HG02884 (cell line): ENCODE measurements around the gene SH3D19.
"Not testable (repeated sequence)": the region's sequence is repeated elsewhere in the genome, so short reads cannot be mapped to it uniquely, and the experiment has no call there.

ENCODE experiments used
- ATAC-seq: cut with Tn5 transposase; IDR thresholded peaks from one replicate; pipeline ENCODE4 v1.9.1; 2021; ENCODE audit warnings: mild to moderate bottlenecking, moderate library complexity; ENCODE audit not compliant: unreplicated experiment

Gene SH3D19

GRCh38 chr4:151235373-151235772 lies 90.0 kb downstream of the SH3D19 start:
- ATAC-seq, result not testable (repeated sequence)

DNA sequence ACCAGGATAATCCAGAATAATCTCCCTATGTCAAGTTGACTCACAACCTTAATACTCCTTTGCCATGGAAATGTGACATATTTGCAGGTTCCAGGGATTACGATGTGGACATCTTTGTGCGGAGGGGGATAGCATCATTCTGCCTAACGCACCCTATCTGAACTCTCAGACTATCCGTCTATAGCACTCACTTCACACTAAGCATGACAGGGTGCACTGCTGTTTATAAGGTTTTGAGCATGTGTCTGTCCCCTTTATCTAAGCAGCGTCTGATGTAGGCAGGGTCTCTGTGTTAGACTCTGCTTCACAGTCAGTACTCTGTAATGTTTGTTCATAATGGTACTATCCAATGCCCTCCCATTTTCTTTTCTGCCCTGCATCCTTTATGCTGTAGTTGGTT lies 91.8 kb downstream of the SH3D19 start:
- ATAC-seq, result no peak

- ATAC-seq, result no peak
These were observed 93.3 kb downstream of the SH3D19 start for GRCh38 chr4:151231915-151232595.

DNA sequence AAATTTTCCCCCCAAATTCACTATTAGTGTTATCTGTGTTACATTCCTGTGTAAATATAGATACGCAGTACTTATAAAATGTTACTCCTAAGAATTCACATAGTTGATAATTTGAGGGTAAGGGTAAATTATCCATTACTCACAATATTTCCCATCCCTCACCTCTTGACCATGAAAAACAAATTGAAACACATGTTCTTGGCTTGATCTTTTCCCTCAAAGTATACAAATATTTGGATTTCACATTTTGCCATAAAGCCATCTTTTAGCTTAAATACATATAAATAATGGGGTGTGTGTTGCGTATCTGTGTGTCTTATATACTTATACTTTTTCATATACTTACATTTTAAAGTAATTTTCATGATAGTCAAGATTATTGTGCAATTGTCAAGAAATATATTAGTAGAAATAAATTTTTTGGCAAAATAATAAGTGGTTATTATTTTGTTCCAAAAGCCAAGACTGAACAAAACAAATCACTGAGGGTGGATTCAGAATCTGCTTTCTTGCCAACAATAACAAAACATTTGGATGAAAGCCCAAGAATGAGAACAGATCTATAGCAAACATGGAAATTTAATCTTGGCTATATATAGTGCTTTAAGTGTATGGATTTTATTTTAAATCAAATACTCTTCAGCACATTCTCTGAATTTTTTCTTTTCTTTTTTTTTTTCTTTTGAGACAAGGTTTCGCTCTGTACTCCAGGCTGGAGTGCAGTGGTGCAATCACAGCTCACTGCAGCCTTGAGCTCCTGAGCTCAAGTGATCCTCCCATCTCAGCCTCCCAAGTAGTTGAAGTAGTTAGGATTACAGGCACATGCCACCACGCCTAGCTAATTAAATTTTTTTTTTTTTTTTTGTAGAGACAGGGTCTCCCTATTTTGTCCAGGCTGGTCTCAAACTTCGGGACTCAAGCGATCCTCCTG lies 97.0 kb downstream of the SH3D19 start:
- ATAC-seq, result no peak

- ATAC-seq, result no peak
These were observed 97.7 kb downstream of the SH3D19 start for GRCh38 chr4:151227731-151228130.

DNA sequence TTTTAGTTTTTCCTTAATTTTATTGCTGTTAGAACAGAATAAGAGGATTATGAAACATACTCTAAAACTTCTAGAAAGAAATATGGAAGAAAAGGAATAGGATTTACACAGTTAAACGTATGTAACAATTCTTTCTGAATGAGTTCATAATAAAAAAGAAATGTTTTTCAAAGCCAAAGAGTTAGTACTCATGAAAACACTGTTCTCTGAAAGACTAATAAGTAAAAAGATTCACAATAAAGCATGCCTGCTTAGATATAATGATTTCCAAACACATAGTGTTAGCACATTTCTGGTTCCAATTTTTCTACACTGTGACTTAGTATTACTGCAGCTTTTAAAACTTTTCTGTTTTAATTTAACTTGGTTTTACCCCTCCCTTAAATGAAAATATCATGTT lies 98.2 kb downstream of the SH3D19 start:
- no peak for ATAC-seq

- ATAC-seq, result no peak
These were observed 99.1 kb downstream of the SH3D19 start for GRCh38 chr4:151226004-151226932.

DNA sequence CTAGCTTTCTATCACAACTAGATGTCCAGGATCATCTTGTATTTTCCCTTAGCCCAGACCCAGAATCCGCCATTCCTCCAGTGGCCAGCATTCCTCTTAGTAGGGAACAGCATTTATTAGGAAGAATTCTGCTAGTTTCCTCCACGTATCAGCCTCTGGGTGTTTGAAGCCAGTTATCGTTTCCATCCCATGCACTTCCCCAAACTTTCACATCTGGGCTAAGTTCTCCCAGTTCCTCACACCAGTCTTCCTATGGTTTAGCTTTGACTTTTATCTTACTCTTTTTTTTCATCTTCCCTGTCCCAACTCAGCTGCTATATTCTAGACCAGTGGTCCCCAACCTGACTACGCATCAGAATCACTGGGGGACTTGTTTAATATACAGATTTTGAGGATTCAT lies 101.9 kb downstream of the SH3D19 start:
- ATAC-seq, result no peak

DNA sequence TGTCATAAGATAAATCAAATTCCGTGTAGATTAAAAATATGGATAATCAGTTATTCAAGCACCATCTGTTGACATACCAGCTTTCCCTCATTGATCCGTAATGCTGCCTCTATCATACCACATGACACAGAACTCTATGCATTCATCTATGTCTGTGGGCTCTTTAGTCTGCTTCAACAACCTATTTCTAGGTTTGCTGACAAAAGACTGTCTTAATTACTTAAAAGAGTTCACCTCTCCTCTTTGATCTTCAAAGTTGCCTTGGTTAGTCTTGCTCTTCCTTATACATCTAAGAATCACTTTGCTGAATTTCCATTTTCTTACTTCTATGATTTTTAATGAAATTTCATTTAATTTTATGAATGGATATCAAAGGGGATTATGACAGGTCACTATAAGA lies 105.5 kb downstream of the SH3D19 start:
- ATAC-seq, result no peak

DNA sequence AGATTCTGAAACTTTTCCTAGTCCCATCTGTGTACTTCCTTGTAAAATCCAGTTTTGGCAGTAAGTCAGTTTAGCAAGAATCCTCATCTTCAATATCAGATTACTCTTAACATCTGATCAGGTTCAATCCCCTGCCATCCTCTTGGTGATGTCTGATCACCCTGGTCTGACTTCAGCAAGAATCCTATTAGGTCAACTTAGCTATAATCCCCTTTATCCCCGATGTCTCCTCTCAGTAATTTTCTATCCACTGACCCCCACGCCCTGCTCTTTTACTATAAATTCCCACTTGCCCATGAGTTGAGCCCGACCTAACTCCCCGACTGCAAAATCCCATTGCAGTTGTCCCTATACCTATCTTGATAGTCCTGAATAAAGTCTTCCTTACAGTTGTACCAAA lies 106.3 kb downstream of the SH3D19 start:
- no peak for ATAC-seq

DNA sequence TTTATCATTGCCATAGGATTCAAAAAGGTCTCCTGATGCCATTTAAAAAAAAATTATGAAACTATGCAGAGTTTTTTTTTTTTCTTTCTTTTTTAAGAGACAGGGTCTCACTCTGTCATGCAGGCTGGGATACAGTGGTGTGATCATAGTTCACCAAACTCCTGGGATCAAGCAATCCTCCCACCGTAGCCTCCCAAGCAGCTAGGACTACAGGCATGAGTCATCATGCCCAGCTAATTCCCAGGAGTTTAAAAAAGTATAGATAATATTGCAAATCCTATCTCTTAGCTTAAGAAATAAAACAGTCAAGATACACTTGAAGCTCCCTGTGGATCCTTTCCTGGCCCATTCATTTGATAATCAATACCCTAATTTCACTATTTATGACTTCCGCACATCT lies 107.1 kb downstream of the SH3D19 start:
- no peak for ATAC-seq

GRCh38 chr4:151217326-151217725 lies 108.1 kb downstream of the SH3D19 start:
- no peak for ATAC-seq

DNA sequence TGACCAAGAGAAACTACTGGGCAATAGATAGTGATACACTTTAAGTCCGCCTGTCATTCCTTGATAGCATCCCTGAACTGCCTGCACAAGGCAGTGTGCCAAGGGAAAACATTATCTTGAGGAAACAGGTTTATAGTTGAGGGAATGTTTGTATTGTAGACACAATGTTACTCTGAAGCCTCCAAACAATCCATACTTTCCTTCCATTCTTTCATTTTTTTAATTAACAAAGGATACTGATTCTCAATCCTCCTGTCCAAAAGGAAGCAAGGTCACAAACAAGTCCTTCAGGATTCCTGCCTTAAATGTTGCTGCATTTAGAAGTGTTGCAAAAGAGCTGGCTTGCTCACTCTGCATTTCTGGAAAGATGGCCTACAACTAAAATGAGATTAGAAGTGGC lies 110.1 kb downstream of the SH3D19 start:
- no peak for ATAC-seq

DNA sequence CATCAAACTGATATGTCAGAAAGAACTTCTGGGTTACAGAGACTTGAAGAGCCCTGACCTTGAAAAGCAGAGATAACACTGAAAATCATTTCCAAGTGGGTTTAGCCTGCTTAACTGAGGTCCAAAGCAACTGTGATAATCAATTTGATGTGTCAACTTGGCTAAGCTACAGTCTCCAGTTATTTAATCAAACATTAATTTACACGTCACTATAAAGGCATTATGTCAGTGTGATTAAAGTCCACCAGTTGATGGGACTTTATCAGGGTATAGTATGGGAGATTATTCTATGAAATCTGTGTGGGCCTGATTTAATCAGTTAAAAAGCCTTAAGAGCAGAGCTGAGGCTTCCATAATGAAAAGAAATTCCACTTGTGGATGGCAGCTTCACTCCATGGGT lies 117.5 kb downstream of the SH3D19 start:
- ATAC-seq, result no peak

GRCh38 chr4:151207186-151207585 lies 118.2 kb downstream of the SH3D19 start:
- ATAC-seq, result no peak

DNA sequence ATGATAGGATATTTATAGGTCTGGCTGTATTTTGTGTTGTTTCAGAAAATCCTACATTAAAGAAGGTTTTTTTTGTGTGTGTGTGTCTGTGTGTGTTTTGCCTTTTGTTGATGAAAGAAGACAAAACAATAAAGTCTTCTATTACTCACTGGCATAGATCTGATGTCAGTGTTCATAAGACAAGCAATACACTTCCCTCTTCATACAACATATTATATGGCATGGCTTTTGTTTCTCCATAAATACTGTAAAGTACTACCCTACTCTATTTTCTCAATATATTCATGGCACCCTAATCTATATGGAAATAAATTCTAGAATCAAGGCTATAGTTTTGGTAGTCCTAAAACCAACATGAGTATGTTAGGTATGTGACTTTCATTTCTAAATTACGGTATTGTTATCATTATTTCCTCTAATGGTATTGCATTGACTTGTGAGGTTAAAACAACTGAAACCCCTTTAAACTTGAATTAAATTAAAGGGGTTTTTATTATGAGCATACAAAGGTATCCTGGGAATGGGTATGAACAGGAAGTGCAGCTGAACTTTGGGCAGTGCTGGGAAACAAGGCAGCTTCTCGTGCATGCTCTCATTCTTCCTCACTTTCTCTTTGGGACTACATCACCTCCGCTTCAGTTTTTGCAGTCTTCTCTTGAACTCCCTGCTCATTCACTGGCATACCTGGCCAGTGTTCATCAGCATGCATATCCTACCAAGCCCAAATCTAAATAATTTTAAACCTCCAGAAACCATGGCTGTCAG lies 119.0 kb downstream of the SH3D19 start:
- ATAC-seq, result no peak

GRCh38 chr4:151205722-151206121 lies 119.7 kb downstream of the SH3D19 start:
- ATAC-seq, result no peak

- no peak for ATAC-seq
These were observed 120.4 kb downstream of the SH3D19 start for GRCh38 chr4:151204925-151205524.

GRCh38 chr4:151202851-151203455 lies 122.5 kb downstream of the SH3D19 start:
- no peak for ATAC-seq

- ATAC-seq, result no peak
These were observed 123.0 kb downstream of the SH3D19 start for GRCh38 chr4:151202381-151202780.
